SK-N-MC (cell line): ENCODE results near the gene NCKAP5.

Source experiments
- EZH2 ChIP-seq: fragments of 200-600 bp; sonication (generic); IDR thresholded peaks from one replicate; pipeline ENCODE4 v1.6.1; 2017; ENCODE audit warnings: antibody characterized with exemption
- POLR2AphosphoS5 ChIP-seq: IDR thresholded peaks from 2 replicates; pipeline ENCODE4 v1.6.1; 2012; ENCODE audit warnings: mild to moderate bottlenecking, low read depth, low read length, borderline replicate concordance

DNA sequence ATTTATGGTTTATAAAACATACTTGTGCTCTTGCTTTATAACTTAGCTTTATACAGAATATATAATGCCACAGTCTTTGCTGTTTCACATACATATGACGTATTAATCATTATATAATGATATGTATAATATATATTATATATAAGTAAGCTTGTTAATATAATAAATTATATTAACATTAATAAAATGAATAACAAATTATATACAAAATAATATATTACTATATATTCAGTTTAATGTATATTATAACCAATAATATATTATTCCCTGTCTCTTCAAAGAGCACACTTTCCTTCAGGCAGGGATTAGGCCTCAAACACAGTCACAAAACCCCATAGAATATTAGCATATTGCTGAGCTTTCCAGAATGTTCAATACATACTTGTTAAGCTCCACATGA is 427.6 kb downstream of the NCKAP5 start:
- TF ChIP-seq EZH2 (no peak), POLR2AphosphoS5 (no peak)
